Natural killer cell (primary cell): ENCODE measurements around the gene RAD51B. TPM values are rescaled to one million over a fixed set of nuclear protein-coding genes. Genes with fewer than 3 reads are reported as not detected.

Experiments used
- ATAC-seq, 3 donors: fragments of 150-1000 bp in 2 of 3; fragments of 200-7000 bp in 1 of 3; cut with Tn5 transposase; 1 replicate in 1 of 3; 2 replicates in 2 of 3; pipeline ENCODE4 v1.10.0; 2021; ENCODE audit warnings: mild to moderate bottlenecking in 2 of 3, moderate library complexity in 2 of 3
- DNase-seq, 2 donors: peaks; one replicate each; pipeline versions ENCODE4 v3.0.0 to v3.0.0-alpha.2; 2013 to 2021; ENCODE audit warnings: mixed read lengths in 1 of 2
- H3K27ac ChIP-seq: one replicate; pipeline ENCODE4 v1.5.1; 2013; ENCODE audit warnings: mild to moderate bottlenecking, low read length
- H3K27me3 ChIP-seq: one replicate; pipeline ENCODE4 v1.6.1; 2013; ENCODE audit warnings: low read length; ENCODE audit not compliant: control insufficient read depth, insufficient read depth
- H3K36me3 ChIP-seq: one replicate; pipeline ENCODE4 v1.6.1; 2013; ENCODE audit warnings: low read length; ENCODE audit not compliant: control insufficient read depth, insufficient read depth
- H3K4me1 ChIP-seq: one replicate; pipeline ENCODE4 v1.6.1; 2013; ENCODE audit warnings: low read length; ENCODE audit not compliant: control insufficient read depth, insufficient read depth
- H3K4me3 ChIP-seq: one replicate; pipeline ENCODE4 v1.5.1; 2013; ENCODE audit warnings: low read length
- H3K9me3 ChIP-seq: one replicate; pipeline ENCODE4 v1.6.1; 2013; ENCODE audit warnings: low read length; ENCODE audit not compliant: control insufficient read depth, insufficient read depth
- H3K27ac Mint-ChIP-seq, 2 donors: one replicate each; pipeline ENCODE4 v1.8.0; 2022; ENCODE audit warnings: mild to moderate bottlenecking in 2 of 2, mixed read lengths in 2 of 2, moderate library complexity in 1 of 2
- H3K27me3 Mint-ChIP-seq, 2 donors: one replicate each; pipeline ENCODE4 v1.8.0; 2022; ENCODE audit warnings: low read depth in 2 of 2, mixed read lengths in 2 of 2
- H3K36me3 Mint-ChIP-seq: one replicate; pipeline ENCODE4 v1.8.0; 2022; ENCODE audit warnings: mixed read lengths
- H3K4me1 Mint-ChIP-seq, 2 donors: one replicate each; pipeline ENCODE4 v1.8.0; 2022; ENCODE audit warnings: mixed read lengths in 2 of 2
- H3K4me3 Mint-ChIP-seq: one replicate; pipeline ENCODE4 v1.8.0; 2022; ENCODE audit warnings: mild to moderate bottlenecking, moderate library complexity, mixed read lengths
- H3K9me3 Mint-ChIP-seq, 2 donors: one replicate each; pipeline ENCODE4 v1.8.0; 2022; ENCODE audit warnings: mixed read lengths in 2 of 2
- CTCF ChIP-seq: fragments of 200-600 bp; IDR thresholded peaks from one replicate; pipeline ENCODE4 v1.8.0; 2022; ENCODE audit warnings: antibody characterized with exemption
- WGBS: methylation state at CpG from one replicate; pipeline ENCODE4 v1.1.7; 2013; ENCODE audit warnings: missing lambda C conversion rate; ENCODE audit not compliant: insufficient coverage; 5-methylcytosine and 5-hydroxymethylcytosine counted together
- intact Hi-C: fragments of 100-400 bp; cut with micrococcal nuclease; formaldehyde crosslinking; loops from one replicate; pipeline ENCODE4 v1.14.2; 2022
- total RNA-seq, 4 donors: library from RNA; stranded (reverse); fragments of 120-200 nt in 1 of 4; gene quantifications; one replicate each; pipeline versions ENCODE4 v1.2.3 to v1.2.4, GENCODE V29; 2013 to 2022

RAD51B gene
- total RNA-seq, 3 donors from 2014 or later (not counting 1 experiment from before 2014, with no cell fraction given): 28.1 to 37.6 (median 28.6) TPM

GRCh38 chr14:68719634-68720384, 900.2 kb downstream of the RAD51B start:
- no peaks in the 10 kb centered on the region for H3K36me3 Mint-ChIP-seq
- peak overlapping the region; percentile 49 for H3K27ac ChIP-seq
- no peak overlapping the region for H3K4me3 ChIP-seq
- H3K4me3 Mint-ChIP-seq: peak overlapping the region; percentile 28
- 64% methylated on average over 3 of the region's 5 CpGs for WGBS
- intact Hi-C loops: loop anchor here (2.0 kb wide), 1 partner anchor 69 kb away; no protein-coding TSS in a partner anchor
- no peaks in the 10 kb centered on the region for H3K36me3 ChIP-seq
- ATAC-seq: peak; percentile 80 to 94 (median 86)
- peaks cover 5% of the 10 kb centered on the region for H3K9me3 ChIP-seq
- peak overlapping the region; percentile 56 to 68 for H3K27ac Mint-ChIP-seq
- H3K27me3 ChIP-seq: no peaks in the 10 kb centered on the region
- H3K4me1 ChIP-seq: peaks cover 10% of the 10 kb centered on the region
- peaks cover 31 to 32% of the 10 kb centered on the region in 2 donors for H3K4me1 Mint-ChIP-seq
- H3K9me3 Mint-ChIP-seq: peaks cover 2 to 3% of the 10 kb centered on the region in 2 donors
- H3K27me3 Mint-ChIP-seq: peaks cover 0 to 2% of the 10 kb centered on the region in 2 donors
- no peak for TF ChIP-seq CTCF
- peak in 1 of 2 donors; percentile 68 for DNase-seq

GRCh38 chr14:68722186-68722585, 902.6 kb downstream of the RAD51B start:
- no peak for ATAC-seq
- no peak for TF ChIP-seq CTCF
- Histone ChIP-seq H3K36me3 (no peaks in the 10 kb centered on the region), H3K9me3 (peaks cover 5% of the 10 kb centered on the region), H3K4me3 (no peak overlapping the region), H3K27ac (no peak overlapping the region), H3K4me1 (peaks cover 10% of the 10 kb centered on the region), H3K27me3 (no peaks in the 10 kb centered on the region)
- H3K27me3 Mint-ChIP-seq: no peaks in the 10 kb centered on the region
- peaks cover 2 to 3% of the 10 kb centered on the region in 2 donors for H3K9me3 Mint-ChIP-seq
- intact Hi-C loops: no loop called here
- no peak overlapping the region for H3K4me3 Mint-ChIP-seq
- peaks cover 24 to 26% of the 10 kb centered on the region in 2 donors for H3K4me1 Mint-ChIP-seq
- H3K27ac Mint-ChIP-seq: no peak overlapping the region
- H3K36me3 Mint-ChIP-seq: no peaks in the 10 kb centered on the region
- DNase-seq: no peak
- 100% methylated on average over 1 of the region's 2 CpGs for WGBS

- H3K27ac ChIP-seq: no peak overlapping the region
- no peak for TF ChIP-seq CTCF
- DNase-seq: no peak
- Mint-ChIP-seq H3K27ac (no peak overlapping the region), H3K9me3 (peaks cover 2 to 3% of the 10 kb centered on the region in 2 donors), H3K27me3 (no peaks in the 10 kb centered on the region), H3K36me3 (no peaks in the 10 kb centered on the region), H3K4me1 (peaks cover 29 to 31% of the 10 kb centered on the region in 2 donors), H3K4me3 (no peak overlapping the region)
- no peaks in the 10 kb centered on the region for H3K36me3 ChIP-seq
- H3K9me3 ChIP-seq: peaks cover 5% of the 10 kb centered on the region
- WGBS: 99% methylated on average over 5 of the region's 5 CpGs
- H3K4me1 ChIP-seq: peaks cover 13% of the 10 kb centered on the region
- no peak for ATAC-seq
- no peak overlapping the region for H3K4me3 ChIP-seq
- no peaks in the 10 kb centered on the region for H3K27me3 ChIP-seq
- intact Hi-C loops: no loop called here
These were observed 903.5 kb downstream of the RAD51B start for GRCh38 chr14:68722968-68723566.
